ENCODE measurements around the gene OPN3.

GRCh38 chr1:241551759-241552638 lies 88.2 kb downstream of the OPN3 start:
- TF ChIP-seq CTCF (IDR thresholded peaks at IDR 0.05) (no peak), POLR2A (IDR thresholded peaks at IDR 0.05) (no peak)

Data from uterus (tissue), 2 donors.